Glutamatergic neuron (in vitro differentiated cells): ENCODE data around the gene TFDP1. TPM values are rescaled to one million over a fixed set of nuclear protein-coding genes. Genes with fewer than 3 reads are reported as not detected.

Experiments used
- DNase-seq: peaks from one replicate; pipeline ENCODE4 v3.0.0; 2022
- H3K27ac Mint-ChIP-seq: one replicate; pipeline ENCODE4 v1.8.0; 2020; ENCODE audit warnings: mild to moderate bottlenecking, mixed read lengths, inconsistent platforms; ENCODE audit not compliant: unreplicated experiment
- H3K27me3 Mint-ChIP-seq: one replicate; pipeline ENCODE4 v1.8.0; 2020; ENCODE audit warnings: mild to moderate bottlenecking, moderate library complexity, mixed read lengths, inconsistent platforms; ENCODE audit not compliant: unreplicated experiment
- H3K36me3 Mint-ChIP-seq: one replicate; pipeline ENCODE4 v1.8.0; 2020; ENCODE audit warnings: mild to moderate bottlenecking, mixed read lengths, inconsistent platforms; ENCODE audit not compliant: unreplicated experiment
- H3K4me1 Mint-ChIP-seq: one replicate; pipeline ENCODE4 v1.8.0; 2020; ENCODE audit warnings: mild to moderate bottlenecking, low read depth, mixed read lengths, inconsistent platforms; ENCODE audit not compliant: unreplicated experiment
- H3K4me3 Mint-ChIP-seq: one replicate; pipeline ENCODE4 v1.8.0; 2020; ENCODE audit warnings: mild to moderate bottlenecking, mixed read lengths, inconsistent platforms; ENCODE audit not compliant: unreplicated experiment
- H3K9me3 Mint-ChIP-seq: one replicate; pipeline ENCODE4 v1.8.0; 2020; ENCODE audit warnings: mild to moderate bottlenecking, moderate library complexity, mixed read lengths, inconsistent platforms; ENCODE audit not compliant: unreplicated experiment
- total RNA-seq: library from RNA; stranded (reverse); fragmentation: NEBNext Ultra II Directional; extraction: Animal tissue kit (Norgen Biotek cat#: 25700); gene quantifications from one replicate; pipeline ENCODE4 v1.2.1, GENCODE V29; 2021; ENCODE audit not compliant: unreplicated experiment
- TF ChIP-seq, protein P1 (sequence below): fragments of 200-600 bp; sonication (generic); IDR thresholded peaks from one replicate; pipeline ENCODE4 v1.5.0; 2021; ENCODE audit not compliant: partially characterized antibody, unreplicated experiment

TFDP1 gene
- total RNA-seq, 1 donor from 2014 or later: 62.0 TPM

DNA sequence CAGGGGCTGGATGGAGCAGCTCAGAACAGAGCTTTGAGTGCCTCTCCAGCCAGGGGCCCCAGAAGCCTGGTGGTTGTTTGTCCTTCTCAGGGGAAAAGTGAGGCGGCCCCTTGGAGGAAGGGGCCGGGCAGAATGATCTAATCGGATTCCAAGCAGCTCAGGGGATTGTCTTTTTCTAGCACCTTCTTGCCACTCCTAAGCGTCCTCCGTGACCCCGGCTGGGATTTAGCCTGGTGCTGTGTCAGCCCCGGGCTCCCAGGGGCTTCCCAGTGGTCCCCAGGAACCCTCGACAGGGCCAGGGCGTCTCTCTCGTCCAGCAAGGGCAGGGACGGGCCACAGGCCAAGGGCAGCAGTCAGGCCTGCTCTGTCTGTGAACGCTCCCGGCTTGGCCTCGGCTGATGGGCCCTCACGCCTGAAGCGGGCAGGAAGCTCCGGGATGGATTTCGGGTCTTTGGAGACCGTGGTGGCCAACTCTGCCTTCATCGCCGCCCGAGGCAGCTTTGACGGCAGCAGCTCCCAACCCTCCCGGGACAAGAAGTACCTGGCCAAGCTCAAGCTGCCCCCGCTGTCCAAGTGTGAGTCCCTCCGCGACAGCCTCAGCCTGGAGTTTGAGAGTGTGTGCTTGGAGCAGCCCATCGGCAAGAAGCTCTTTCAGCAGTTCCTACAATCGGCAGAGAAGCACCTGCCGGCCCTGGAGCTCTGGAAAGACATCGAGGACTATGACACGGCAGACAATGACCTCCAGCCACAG lies 82.6 kb downstream of the TFDP1 start, which contains the start of gene GRK1:
TSS of gene GRK1 (plus strand) at position 269 of the 751 bp plus-strand sequence. CDS start at position 437, 168 bp downstream.
- Mint-ChIP-seq H3K9me3 (peaks cover 9% of the 10 kb centered on the region), H3K27me3 (peaks cover 14% of the 10 kb centered on the region), H3K4me3 (no peak within 1 kb of the TSS), H3K36me3 (peaks cover 3% of the 10 kb centered on the region), H3K4me1 (peaks cover under 1% of the 10 kb centered on the region), H3K27ac (no peak within 1 kb of the TSS)
- TF ChIP-seq, protein P1, sequence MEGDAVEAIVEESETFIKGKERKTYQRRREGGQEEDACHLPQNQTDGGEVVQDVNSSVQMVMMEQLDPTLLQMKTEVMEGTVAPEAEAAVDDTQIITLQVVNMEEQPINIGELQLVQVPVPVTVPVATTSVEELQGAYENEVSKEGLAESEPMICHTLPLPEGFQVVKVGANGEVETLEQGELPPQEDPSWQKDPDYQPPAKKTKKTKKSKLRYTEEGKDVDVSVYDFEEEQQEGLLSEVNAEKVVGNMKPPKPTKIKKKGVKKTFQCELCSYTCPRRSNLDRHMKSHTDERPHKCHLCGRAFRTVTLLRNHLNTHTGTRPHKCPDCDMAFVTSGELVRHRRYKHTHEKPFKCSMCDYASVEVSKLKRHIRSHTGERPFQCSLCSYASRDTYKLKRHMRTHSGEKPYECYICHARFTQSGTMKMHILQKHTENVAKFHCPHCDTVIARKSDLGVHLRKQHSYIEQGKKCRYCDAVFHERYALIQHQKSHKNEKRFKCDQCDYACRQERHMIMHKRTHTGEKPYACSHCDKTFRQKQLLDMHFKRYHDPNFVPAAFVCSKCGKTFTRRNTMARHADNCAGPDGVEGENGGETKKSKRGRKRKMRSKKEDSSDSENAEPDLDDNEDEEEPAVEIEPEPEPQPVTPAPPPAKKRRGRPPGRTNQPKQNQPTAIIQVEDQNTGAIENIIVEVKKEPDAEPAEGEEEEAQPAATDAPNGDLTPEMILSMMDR: no peak
- DNase-seq: peak; percentile 26

DNA sequence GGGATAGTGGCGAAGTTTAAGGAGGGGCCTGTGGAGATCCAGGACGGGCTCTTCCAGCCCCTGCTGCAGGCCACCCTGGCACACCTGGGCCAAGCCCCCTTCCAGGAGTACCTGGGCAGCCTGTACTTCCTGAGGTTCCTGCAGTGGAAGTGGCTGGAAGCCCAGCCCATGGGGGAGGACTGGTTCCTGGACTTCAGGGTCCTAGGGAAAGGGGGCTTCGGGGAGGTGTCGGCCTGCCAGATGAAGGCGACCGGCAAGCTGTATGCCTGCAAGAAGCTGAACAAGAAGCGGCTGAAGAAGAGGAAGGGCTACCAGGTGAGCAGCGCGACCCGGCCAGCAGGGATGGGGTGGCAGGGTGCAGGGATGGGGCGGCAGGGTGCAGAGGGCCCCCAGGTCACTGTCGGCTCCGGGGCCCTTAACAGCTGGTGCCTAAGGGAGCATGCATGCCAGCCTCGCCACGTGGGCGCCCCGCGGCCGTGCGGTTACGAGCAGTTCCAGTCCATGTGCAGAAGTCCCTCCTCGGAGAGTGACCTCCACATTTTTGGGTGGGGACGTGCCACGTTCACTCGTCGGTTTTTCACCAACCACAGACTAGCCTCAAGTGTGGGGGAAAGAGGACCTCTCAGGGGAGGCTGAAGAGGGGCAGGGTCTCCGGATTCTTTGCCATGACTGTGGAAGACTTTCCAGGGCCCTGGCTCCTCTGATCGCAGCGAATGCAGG lies 83.4 kb downstream of the TFDP1 start:
- peaks cover 6% of the 10 kb centered on the region for H3K36me3 Mint-ChIP-seq
- H3K4me1 Mint-ChIP-seq: peaks cover 3% of the 10 kb centered on the region
- TF ChIP-seq, protein P1: no peak
- DNase-seq: peak; percentile 10
- peaks cover 9% of the 10 kb centered on the region for H3K9me3 Mint-ChIP-seq
- no peak overlapping the region for H3K27ac Mint-ChIP-seq
- H3K4me3 Mint-ChIP-seq: no peak overlapping the region
- peaks cover 17% of the 10 kb centered on the region for H3K27me3 Mint-ChIP-seq

DNA sequence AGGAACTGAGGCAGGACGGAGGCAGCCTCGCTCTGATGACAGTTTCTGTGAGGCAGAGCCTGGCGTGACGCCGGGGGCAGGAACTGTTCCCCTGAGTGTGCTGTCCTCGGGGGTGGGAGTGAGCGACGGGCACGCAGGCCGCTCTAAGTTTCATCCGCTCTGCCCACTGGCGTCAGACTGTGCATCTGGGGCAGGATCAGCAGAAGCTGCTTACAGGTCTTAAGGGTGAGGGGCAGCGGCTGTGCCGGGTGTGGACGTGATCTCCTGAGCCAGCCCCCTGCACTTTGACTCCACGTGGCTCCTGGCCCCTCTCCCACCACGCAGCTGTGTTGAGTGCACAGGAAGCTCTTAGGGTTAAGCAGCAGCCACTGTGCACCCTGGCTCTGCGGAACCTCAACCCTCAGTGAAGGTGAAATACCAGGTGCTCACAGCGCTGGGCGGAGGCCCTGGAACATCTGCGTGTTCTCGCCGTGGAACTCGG lies 84.0 kb downstream of the TFDP1 start:
- H3K9me3 Mint-ChIP-seq: peaks cover 9% of the 10 kb centered on the region
- peaks cover 3% of the 10 kb centered on the region for H3K4me1 Mint-ChIP-seq
- H3K27me3 Mint-ChIP-seq: peaks cover 17% of the 10 kb centered on the region
- no peak overlapping the region for H3K27ac Mint-ChIP-seq
- peaks cover 6% of the 10 kb centered on the region for H3K36me3 Mint-ChIP-seq
- TF ChIP-seq, protein P1: no peak
- DNase-seq: peak; percentile 15
- H3K4me3 Mint-ChIP-seq: no peak overlapping the region

DNA sequence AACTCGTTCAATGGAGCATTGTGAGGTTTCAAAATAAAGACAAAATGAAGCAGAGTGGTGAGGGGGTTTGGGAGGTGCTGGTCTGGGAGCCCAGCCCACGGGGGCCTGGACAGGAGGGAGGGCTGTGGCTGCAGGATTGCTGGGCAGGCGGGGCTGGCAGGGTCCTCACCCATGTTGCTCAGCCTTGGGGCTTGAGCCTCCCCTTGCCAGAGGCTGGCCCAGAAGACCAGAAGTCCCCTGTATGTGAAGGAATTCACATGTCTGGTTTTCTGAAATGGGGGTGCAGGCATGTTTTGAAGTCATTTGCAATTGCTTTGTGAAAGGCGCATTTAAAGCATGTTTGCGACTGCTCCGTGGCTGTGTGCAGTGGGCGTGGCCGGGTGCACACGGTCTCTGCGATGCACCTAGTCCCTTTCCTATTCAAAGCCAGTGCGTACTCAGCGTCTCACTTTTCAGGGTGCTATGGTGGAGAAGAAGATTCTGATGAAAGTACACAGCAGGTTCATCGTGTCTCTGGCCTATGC lies 84.7 kb downstream of the TFDP1 start:
- TF ChIP-seq, protein P1: no peak
- H3K9me3 Mint-ChIP-seq: peaks cover 9% of the 10 kb centered on the region
- H3K27me3 Mint-ChIP-seq: peaks cover 15% of the 10 kb centered on the region
- H3K4me1 Mint-ChIP-seq: peaks cover 3% of the 10 kb centered on the region
- no peak overlapping the region for H3K27ac Mint-ChIP-seq
- no peak overlapping the region for H3K4me3 Mint-ChIP-seq
- H3K36me3 Mint-ChIP-seq: peaks cover 6% of the 10 kb centered on the region
- DNase-seq: peak; percentile 10
